Esophagus squamous epithelium (tissue), 4 donors: ENCODE measurements around the gene SLC24A4.

Source experiments
- CTCF ChIP-seq, 6 experiments: fragments of 450-650 bp in 4 of 6; fragments of 200-600 bp in 2 of 6; sonication (generic) in 2 of 6; IDR thresholded peaks; one replicate each; pipeline ENCODE4 v1.5.1; 2016 to 2019; ENCODE audit warnings: antibody characterized with exemption in 6 of 6, mild to moderate bottlenecking in 4 of 6, moderate library complexity in 4 of 6
- POLR2A ChIP-seq, 4 donors: fragments of 450-650 bp; IDR thresholded peaks; one replicate each; pipeline ENCODE4 v1.6.1; 2017; ENCODE audit warnings: antibody characterized with exemption in 4 of 4, mild to moderate bottlenecking in 4 of 4, moderate library complexity in 3 of 4

GRCh38 chr14:92437729-92438285, 114.8 kb downstream of the SLC24A4 start:
- TF ChIP-seq CTCF (IDR thresholded peaks at IDR 0.05) (no peak), POLR2A (IDR thresholded peaks at IDR 0.05) (no peak)
